SH-SY5Y (cell line): ENCODE data around the gene ZNF22.

Experiments
- GATA2 ChIP-seq: IDR thresholded peaks from 2 replicates; pipeline ENCODE4 v1.6.1; 2011; ENCODE audit warnings: mild to moderate bottlenecking, low read depth, low read length
- GATA3 ChIP-seq: IDR thresholded peaks from 2 replicates; pipeline ENCODE4 v1.6.1; 2011; ENCODE audit warnings: low read depth, mild to moderate bottlenecking, low read length, moderate library complexity

DNA sequence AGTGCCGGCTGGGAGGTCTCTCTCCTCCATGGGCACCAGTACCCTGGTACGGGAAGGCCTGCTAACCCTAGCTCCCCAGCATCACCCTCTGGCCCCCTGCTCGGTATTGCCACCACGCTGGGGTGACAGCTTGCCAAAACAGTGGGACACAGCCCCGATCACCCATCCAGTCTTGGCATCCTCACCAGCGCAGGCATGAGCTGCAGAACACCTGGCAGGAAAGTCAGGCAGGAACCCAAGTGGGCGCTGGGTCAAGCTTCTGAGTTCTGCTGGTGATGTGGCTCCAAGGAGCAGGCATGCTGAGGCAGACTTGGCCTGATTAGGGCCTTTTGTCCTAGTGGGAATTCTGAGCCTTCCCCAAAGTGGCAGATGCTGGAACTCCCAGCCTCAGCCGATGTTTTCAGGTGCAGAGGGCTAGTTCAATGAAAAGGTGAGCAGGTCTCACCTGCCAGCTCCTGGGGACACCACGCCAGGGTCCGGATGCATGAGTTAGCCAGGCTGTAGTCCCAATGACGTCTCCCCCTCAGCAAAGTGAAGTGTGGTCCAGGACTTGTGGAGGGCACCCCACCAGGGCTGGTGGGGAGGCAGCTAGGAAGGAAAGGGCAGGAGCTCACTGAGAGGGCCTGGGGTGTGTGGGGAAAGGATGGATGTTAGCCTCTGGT, 8.5 kb upstream of the ZNF22 start:
- TF ChIP-seq GATA2 (no peak), GATA3 (no peak)
